Suprapubic skin (tissue), 4 donors: ENCODE data around the gene STARD13. TPM values are rescaled to one million over a fixed set of nuclear protein-coding genes. Genes with fewer than 3 reads are reported as not detected.
A peak's percentile ranks its signal among the peaks of the same experiment; 100 is the strongest.

ENCODE experiments used
- DNase-seq, 2 donors: peaks; one replicate each; pipeline ENCODE4 v3.0.0-alpha.2; 2019; ENCODE audit warnings: low spot score in 2 of 2
- H3K27ac ChIP-seq: fragments of 200-600 bp; sonication (generic); one replicate; pipeline ENCODE4 v1.5.1; 2019
- H3K27me3 ChIP-seq: fragments of 200-600 bp; sonication (generic); one replicate; pipeline ENCODE4 v1.5.1; 2019
- H3K36me3 ChIP-seq: fragments of 200-600 bp; sonication (generic); one replicate; pipeline ENCODE4 v1.5.1; 2019
- H3K4me1 ChIP-seq: fragments of 200-600 bp; sonication (generic); one replicate; pipeline ENCODE4 v1.5.1; 2019
- H3K4me3 ChIP-seq: fragments of 200-600 bp; sonication (generic); one replicate; pipeline ENCODE4 v1.5.1; 2019; ENCODE audit warnings: mild to moderate bottlenecking
- H3K9me3 ChIP-seq: fragments of 200-600 bp; sonication (generic); one replicate; pipeline ENCODE4 v1.5.1; 2019
- EP300 ChIP-seq: sonication (generic); formaldehyde crosslinking; IDR thresholded peaks from one replicate; pipeline ENCODE4 v1.6.1; 2017; ENCODE audit warnings: antibody characterized with exemption
- POLR2A ChIP-seq, 2 donors: fragments of 450-650 bp; IDR thresholded peaks; one replicate each; pipeline ENCODE4 v1.6.1; 2017; ENCODE audit warnings: antibody characterized with exemption in 2 of 2, mild to moderate bottlenecking in 2 of 2, moderate library complexity in 2 of 2
- POLR2AphosphoS5 ChIP-seq, 3 donors: sonication (generic); formaldehyde crosslinking; IDR thresholded peaks; one replicate each; pipeline ENCODE4 v1.6.1; 2017; ENCODE audit warnings: antibody characterized with exemption in 3 of 3
- WGBS: methylation state at CpG from one replicate; pipeline ENCODE4 v1.1.5; 2018; 5-methylcytosine and 5-hydroxymethylcytosine counted together
- total RNA-seq, 4 donors: library from RNA; depleted of rRNA; stranded (reverse); fragments of >200 nt; gene quantifications; one replicate each; pipeline ENCODE4 v1.1.0, GENCODE V29; 2016
- TF ChIP-seq, protein P1 (sequence below), 2 donors: fragments of 200-600 bp in 1 of 2; fragments of 450-650 bp in 1 of 2; sonication (generic) in 1 of 2; IDR thresholded peaks; one replicate each; pipeline ENCODE4 v1.5.1; 2016 to 2019; ENCODE audit warnings: antibody characterized with exemption in 2 of 2, mild to moderate bottlenecking in 1 of 2, moderate library complexity in 1 of 2

The STARD13 gene
- total RNA-seq, 4 donors from 2014 or later, result 7.9 to 31.4 (median 15.9) TPM

DNA sequence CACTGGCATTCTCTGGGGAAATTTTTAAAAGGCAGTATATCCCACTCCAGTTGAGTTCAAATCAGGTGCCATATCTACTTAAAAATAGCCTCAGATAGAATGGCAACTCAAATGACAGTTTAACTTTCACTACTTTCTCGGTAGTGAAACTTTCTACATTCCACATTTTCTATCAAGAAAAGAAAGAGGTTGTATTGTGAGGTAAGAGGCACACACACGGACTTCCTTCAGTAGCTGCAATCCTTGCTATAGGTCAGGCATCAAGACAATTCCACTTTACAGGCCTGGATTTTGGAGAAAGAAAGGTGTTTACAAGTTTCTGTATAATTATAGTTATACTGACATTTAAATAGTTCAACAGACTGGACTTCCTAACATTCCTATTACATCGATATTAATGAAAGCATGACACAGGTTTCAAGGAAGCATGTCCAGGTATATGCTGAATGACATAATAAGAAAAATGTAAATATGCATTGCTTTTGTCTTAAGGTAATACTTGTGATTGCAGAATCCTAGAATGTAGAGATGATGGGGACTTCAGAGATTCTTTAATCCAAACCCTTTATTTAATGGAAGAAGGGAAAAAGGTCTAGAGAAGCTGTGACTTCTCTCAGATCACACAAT lies 5.2 kb downstream of the STARD13 start:
- H3K27ac ChIP-seq, result peak overlapping the region; percentile 71
- H3K4me1 ChIP-seq, result peaks cover 83% of the 10 kb centered on the region
- H3K36me3 ChIP-seq, result no peaks in the 10 kb centered on the region
- TF ChIP-seq EP300, result no peak
- TF ChIP-seq POLR2A (IDR thresholded peaks at IDR 0.05), result no peak
- TF ChIP-seq, protein P1, sequence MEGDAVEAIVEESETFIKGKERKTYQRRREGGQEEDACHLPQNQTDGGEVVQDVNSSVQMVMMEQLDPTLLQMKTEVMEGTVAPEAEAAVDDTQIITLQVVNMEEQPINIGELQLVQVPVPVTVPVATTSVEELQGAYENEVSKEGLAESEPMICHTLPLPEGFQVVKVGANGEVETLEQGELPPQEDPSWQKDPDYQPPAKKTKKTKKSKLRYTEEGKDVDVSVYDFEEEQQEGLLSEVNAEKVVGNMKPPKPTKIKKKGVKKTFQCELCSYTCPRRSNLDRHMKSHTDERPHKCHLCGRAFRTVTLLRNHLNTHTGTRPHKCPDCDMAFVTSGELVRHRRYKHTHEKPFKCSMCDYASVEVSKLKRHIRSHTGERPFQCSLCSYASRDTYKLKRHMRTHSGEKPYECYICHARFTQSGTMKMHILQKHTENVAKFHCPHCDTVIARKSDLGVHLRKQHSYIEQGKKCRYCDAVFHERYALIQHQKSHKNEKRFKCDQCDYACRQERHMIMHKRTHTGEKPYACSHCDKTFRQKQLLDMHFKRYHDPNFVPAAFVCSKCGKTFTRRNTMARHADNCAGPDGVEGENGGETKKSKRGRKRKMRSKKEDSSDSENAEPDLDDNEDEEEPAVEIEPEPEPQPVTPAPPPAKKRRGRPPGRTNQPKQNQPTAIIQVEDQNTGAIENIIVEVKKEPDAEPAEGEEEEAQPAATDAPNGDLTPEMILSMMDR (IDR thresholded peaks at IDR 0.05), result no peak
- TF ChIP-seq POLR2AphosphoS5 (IDR thresholded peaks at IDR 0.05), result no peak
- no peaks in the 10 kb centered on the region for H3K9me3 ChIP-seq
- no peak overlapping the region for H3K4me3 ChIP-seq
- no peak for DNase-seq
- no peaks in the 10 kb centered on the region for H3K27me3 ChIP-seq
- WGBS, result 44% methylated on average over 3 of the region's 3 CpGs

DNA sequence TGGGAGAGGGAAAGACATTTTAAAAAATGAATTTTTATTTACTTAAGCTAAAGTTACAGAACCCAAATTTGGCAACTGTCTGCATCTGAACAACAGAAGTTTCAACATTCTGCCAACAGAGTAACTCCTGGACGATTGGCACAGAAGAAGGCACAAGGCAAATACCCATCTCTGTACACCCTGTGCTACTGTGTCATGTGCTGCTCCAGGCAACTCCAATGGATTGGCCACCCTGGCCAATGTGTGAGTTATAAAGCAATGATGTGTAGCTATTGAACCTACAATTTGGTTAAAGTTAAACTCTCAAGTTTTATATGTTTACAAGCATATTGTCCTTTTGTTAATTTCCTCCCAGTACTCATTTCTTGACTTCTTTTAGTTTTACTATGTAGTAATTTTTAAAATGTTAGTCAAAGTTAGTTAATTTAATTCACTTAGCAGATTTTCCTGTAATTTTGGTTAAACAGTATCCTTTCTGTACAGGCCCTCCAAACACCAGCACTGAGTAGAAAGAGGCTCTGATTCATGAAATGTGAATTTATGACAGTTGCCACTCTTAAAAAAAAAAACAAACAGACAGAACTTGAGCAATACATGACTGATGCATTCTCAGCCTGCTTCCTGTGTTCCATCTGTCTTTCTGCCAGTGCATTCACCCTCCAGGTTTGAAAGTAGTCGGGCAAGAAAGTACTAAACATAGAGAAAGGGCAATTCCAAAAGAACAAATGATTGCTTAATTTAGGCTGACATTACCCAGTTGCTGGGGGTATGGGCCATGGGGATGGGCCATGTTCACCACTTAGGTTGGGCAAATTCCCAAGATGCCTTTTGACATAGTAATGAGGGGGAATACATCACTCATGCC lies 5.9 kb downstream of the STARD13 start:
- 15% methylated on average over 2 of the region's 2 CpGs for WGBS
- Histone ChIP-seq H3K4me1 (peaks cover 81% of the 10 kb centered on the region), H3K36me3 (no peaks in the 10 kb centered on the region), H3K9me3 (no peaks in the 10 kb centered on the region), H3K4me3 (no peak overlapping the region), H3K27me3 (no peaks in the 10 kb centered on the region), H3K27ac (peak overlapping the region; percentile 71)
- no peak for DNase-seq
- TF ChIP-seq, protein P1 (IDR thresholded peaks at IDR 0.05), result no peak
- TF ChIP-seq POLR2A (IDR thresholded peaks at IDR 0.05) (no peak), POLR2AphosphoS5 (IDR thresholded peaks at IDR 0.05) (peak in 1 of 3 donors; percentile 38)

DNA sequence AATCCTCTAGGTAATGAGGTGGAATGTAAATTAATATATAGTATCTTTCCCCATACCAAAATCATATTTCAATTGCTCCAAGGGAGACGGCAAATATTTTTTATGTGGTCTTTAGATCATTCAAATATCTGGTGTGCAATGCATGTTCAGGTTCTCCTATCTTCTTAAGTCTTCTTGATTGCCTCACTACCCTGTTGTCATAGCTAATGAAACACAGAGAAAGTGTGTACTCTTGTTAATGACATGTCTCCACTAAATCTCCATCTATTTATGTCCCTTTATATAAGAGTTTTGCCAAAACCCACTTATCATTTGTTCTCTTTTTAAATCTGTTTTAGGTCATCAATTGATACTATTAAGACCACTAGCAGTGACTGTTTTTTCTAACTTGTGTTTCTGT lies 6.6 kb downstream of the STARD13 start:
- Histone ChIP-seq H3K27ac (peak overlapping the region; percentile 71), H3K4me1 (peaks cover 74% of the 10 kb centered on the region), H3K4me3 (no peak overlapping the region), H3K9me3 (no peaks in the 10 kb centered on the region), H3K36me3 (no peaks in the 10 kb centered on the region), H3K27me3 (no peaks in the 10 kb centered on the region)
- TF ChIP-seq EP300 (no peak), POLR2A (IDR thresholded peaks at IDR 0.05) (no peak)
- TF ChIP-seq, protein P1 (IDR thresholded peaks at IDR 0.05), result no peak
- WGBS, result 0% methylated on average over 1 of the region's 1 CpG
- DNase-seq, result no peak

DNA sequence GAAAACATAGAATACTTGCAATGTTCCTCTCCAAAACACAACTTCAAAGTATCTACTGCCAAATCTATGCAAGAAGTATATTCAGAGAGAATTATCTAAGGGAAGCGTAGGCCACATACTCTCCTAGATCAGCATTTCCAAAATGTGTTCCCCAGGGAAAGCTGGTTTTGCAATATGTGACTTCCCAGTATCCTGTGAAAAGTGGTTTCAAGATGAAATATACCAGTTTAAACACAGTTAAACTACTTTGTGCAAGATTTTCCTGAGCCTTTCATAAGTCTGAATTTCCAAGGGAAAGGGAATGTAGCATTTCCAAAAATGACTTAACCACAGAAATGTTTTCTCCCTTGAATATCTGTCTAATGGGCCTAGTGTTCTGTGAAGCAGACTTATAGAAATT lies 7.6 kb downstream of the STARD13 start:
- Histone ChIP-seq H3K9me3 (no peaks in the 10 kb centered on the region), H3K27me3 (no peaks in the 10 kb centered on the region), H3K27ac (peak overlapping the region; percentile 48), H3K36me3 (no peaks in the 10 kb centered on the region), H3K4me1 (peaks cover 67% of the 10 kb centered on the region), H3K4me3 (no peak overlapping the region)
- 71% methylated on average over 1 of the region's 1 CpG for WGBS
- TF ChIP-seq EP300 (no peak), POLR2AphosphoS5 (IDR thresholded peaks at IDR 0.05) (no peak), POLR2A (IDR thresholded peaks at IDR 0.05) (no peak)
- TF ChIP-seq, protein P1 (IDR thresholded peaks at IDR 0.05), result no peak
- no peak for DNase-seq

DNA sequence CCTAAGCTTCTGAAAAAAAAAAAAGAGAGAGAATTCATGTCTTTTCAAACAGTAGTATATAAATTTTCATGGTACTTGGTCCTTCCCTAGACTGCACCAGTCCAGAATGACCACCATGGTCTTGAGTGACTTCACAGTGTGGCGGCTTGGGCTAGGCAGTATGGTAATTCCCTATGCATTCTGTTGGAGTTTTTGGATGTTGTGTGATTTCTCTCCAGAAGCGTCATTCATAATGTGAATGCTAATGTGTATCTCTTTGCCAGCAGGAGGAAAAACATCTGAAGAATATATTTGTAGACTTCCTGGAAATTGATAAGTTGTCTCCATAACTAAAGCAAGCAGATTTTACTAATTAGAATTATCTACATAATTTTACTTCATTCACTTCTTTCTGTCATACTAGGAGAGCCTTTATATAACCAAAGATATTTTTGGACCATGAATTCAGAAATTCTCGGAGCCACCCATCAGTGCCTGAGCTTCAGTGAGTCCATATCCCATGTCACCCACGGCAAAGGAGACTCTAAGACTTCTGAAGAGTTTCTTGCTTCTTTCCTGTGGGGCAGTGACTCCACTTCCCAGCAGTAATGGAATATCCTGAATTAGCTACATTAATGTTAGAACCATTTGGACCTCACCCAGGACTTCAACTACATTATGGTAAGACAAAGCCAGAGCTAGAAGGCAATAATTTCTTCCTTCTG lies 8.4 kb downstream of the STARD13 start:
- WGBS, result 81% methylated on average over 4 of the region's 4 CpGs
- H3K4me1 ChIP-seq, result peaks cover 74% of the 10 kb centered on the region
- peak overlapping the region; percentile 48 for H3K27ac ChIP-seq
- no peak for TF ChIP-seq POLR2A (IDR thresholded peaks at IDR 0.05)
- no peak for TF ChIP-seq EP300
- TF ChIP-seq, protein P1 (IDR thresholded peaks at IDR 0.05), result no peak
- TF ChIP-seq POLR2AphosphoS5 (IDR thresholded peaks at IDR 0.05), result no peak
- no peak overlapping the region for H3K4me3 ChIP-seq
- H3K9me3 ChIP-seq, result no peaks in the 10 kb centered on the region
- no peak for DNase-seq
- H3K27me3 ChIP-seq, result no peaks in the 10 kb centered on the region
- H3K36me3 ChIP-seq, result no peaks in the 10 kb centered on the region
